ENCODE measurements around the gene MED28.
"Not testable (repeated sequence)": the region's sequence is repeated elsewhere in the genome, so short reads cannot be mapped to it uniquely, and the experiment has no call there.

Gene MED28

GRCh38 chr4:17619416-17620105, 5.1 kb downstream of the MED28 start:
- no peak for DNase-seq

- DNase-seq: no peak
Observed at GRCh38 chr4:17623451-17624001, 9.1 kb downstream of the MED28 start.

- DNase-seq: no peak
Observed at GRCh38 chr4:17624821-17625220, 10.4 kb downstream of the MED28 start.

- no peak for DNase-seq
Observed at GRCh38 chr4:17630228-17630627, 15.8 kb downstream of the MED28 start.

GRCh38 chr4:17633600-17633999, 19.2 kb downstream of the MED28 start:
- DNase-seq: no peak

GRCh38 chr4:17635056-17635455, 20.6 kb downstream of the MED28 start:
- no peak for DNase-seq

GRCh38 chr4:17636341-17636695, 21.9 kb downstream of the MED28 start:
- DNase-seq: no peak

- DNase-seq: no peak
Observed at GRCh38 chr4:17636696-17637622, 22.5 kb downstream of the MED28 start.

- no peak for DNase-seq
Observed at GRCh38 chr4:17639136-17639535, 24.7 kb downstream of the MED28 start.

GRCh38 chr4:17642398-17642783, 27.9 kb downstream of the MED28 start:
- DNase-seq: no peak

- no peak for DNase-seq
Observed at GRCh38 chr4:17646693-17647092, 32.3 kb downstream of the MED28 start.

- DNase-seq: no peak
Observed at GRCh38 chr4:17647176-17647806, 32.9 kb downstream of the MED28 start.

- no peak for DNase-seq
Observed at GRCh38 chr4:17647927-17648326, 33.5 kb downstream of the MED28 start.

- DNase-seq: no peak
Observed at GRCh38 chr4:17650406-17650805, 36.0 kb downstream of the MED28 start.

- DNase-seq: no peak
Observed at GRCh38 chr4:17654701-17655100, 40.3 kb downstream of the MED28 start.

GRCh38 chr4:17657090-17657489, 42.6 kb downstream of the MED28 start:
- no peak for DNase-seq

GRCh38 chr4:17657849-17658248, 43.4 kb downstream of the MED28 start:
- DNase-seq: no peak

- not testable (repeated sequence) for DNase-seq
Observed at GRCh38 chr4:17659196-17659595, 44.8 kb downstream of the MED28 start.

- DNase-seq: no peak
Observed at GRCh38 chr4:17662694-17663093, 48.3 kb downstream of the MED28 start.

- DNase-seq: peak; percentile 5
Observed at GRCh38 chr4:17664755-17665154, 50.3 kb downstream of the MED28 start.

- DNase-seq: no peak
Observed at GRCh38 chr4:17665346-17665745, 50.9 kb downstream of the MED28 start.

GRCh38 chr4:17665852-17666251, 51.4 kb downstream of the MED28 start:
- no peak for DNase-seq

GRCh38 chr4:17667253-17667652, 52.8 kb downstream of the MED28 start:
- no peak for DNase-seq

All from NCI-H2107 (cell line).